ENCODE measurements around the gene CHID1.

DNA sequence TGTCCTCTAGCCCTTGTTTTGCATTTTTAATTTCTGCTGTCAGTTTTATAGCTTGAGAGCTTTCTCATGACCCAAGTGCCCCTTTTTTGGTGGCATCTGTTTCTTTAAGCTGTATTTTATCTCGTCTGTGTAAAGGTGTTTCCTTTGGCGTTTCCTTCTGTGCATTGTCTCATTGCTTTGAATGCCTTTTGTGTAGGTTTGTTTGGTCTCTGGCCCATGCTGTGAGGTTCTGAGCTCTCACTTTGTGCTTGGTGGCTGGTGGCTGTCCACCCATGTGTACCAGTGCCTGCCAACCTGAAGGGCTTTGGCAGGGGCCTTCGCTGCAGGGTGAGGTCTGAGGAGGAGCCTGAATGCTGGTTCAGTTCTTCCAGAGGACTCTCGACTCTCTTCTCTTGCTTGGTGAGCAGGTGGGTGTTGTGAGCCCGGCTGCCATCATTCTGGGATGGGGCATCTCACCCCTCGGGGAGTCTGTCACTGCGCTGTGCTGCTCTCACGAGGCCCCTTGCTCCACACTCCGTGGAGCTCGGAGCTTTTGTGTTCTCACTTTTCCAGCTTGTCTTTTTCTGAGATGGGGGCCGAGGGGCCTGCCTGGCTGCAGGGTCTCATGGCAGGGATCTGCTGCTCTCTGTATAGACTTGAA, 30.0 kb upstream of the CHID1 start:
- TF ChIP-seq CTCF (conservative IDR thresholded peaks at IDR 0.05; ENCODE audit: low read depth in 2 of 2) (no peak), EZH2 (IDR thresholded peaks at IDR 0.05; ENCODE audit: low read depth, unreplicated experiment) (no peak), EZH2phosphoT487 (IDR thresholded peaks at IDR 0.05; ENCODE audit: unreplicated experiment) (no peak), CREB1 (CRISPR knock-in tag; IDR thresholded peaks at IDR 0.05; ENCODE audit: low read depth) (no peak), ZNF462 (CRISPR knock-in tag; IDR thresholded peaks at IDR 0.05) (no peak), POLR2AphosphoS5 (IDR thresholded peaks at IDR 0.05; ENCODE audit: low read depth) (no peak), JUNB (IDR thresholded peaks at IDR 0.05; ENCODE audit: unreplicated experiment) (no peak), STAT1 (IDR thresholded peaks at IDR 0.05; ENCODE audit: unreplicated experiment) (no peak), ZNF331 (CRISPR knock-in tag; IDR thresholded peaks at IDR 0.05; ENCODE audit: low read depth) (no peak), ZNF114 (CRISPR knock-in tag; IDR thresholded peaks at IDR 0.05) (no peak)
- TF ChIP-seq, protein P1, sequence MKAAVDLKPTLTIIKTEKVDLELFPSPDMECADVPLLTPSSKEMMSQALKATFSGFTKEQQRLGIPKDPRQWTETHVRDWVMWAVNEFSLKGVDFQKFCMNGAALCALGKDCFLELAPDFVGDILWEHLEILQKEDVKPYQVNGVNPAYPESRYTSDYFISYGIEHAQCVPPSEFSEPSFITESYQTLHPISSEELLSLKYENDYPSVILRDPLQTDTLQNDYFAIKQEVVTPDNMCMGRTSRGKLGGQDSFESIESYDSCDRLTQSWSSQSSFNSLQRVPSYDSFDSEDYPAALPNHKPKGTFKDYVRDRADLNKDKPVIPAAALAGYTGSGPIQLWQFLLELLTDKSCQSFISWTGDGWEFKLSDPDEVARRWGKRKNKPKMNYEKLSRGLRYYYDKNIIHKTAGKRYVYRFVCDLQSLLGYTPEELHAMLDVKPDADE (IDR thresholded peaks at IDR 0.05) = no peak
- TF ChIP-seq, protein P2, sequence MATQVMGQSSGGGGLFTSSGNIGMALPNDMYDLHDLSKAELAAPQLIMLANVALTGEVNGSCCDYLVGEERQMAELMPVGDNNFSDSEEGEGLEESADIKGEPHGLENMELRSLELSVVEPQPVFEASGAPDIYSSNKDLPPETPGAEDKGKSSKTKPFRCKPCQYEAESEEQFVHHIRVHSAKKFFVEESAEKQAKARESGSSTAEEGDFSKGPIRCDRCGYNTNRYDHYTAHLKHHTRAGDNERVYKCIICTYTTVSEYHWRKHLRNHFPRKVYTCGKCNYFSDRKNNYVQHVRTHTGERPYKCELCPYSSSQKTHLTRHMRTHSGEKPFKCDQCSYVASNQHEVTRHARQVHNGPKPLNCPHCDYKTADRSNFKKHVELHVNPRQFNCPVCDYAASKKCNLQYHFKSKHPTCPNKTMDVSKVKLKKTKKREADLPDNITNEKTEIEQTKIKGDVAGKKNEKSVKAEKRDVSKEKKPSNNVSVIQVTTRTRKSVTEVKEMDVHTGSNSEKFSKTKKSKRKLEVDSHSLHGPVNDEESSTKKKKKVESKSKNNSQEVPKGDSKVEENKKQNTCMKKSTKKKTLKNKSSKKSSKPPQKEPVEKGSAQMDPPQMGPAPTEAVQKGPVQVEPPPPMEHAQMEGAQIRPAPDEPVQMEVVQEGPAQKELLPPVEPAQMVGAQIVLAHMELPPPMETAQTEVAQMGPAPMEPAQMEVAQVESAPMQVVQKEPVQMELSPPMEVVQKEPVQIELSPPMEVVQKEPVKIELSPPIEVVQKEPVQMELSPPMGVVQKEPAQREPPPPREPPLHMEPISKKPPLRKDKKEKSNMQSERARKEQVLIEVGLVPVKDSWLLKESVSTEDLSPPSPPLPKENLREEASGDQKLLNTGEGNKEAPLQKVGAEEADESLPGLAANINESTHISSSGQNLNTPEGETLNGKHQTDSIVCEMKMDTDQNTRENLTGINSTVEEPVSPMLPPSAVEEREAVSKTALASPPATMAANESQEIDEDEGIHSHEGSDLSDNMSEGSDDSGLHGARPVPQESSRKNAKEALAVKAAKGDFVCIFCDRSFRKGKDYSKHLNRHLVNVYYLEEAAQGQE (IDR thresholded peaks at IDR 0.05; ENCODE audit: unreplicated experiment) = no peak

Measured in GM23338 (cell line).